Thyroid gland (tissue), 4 donors: Measurements from ENCODE around the gene COL20A1.

ENCODE experiments used
- POLR2A ChIP-seq, 2 donors: fragments of 450-650 bp; IDR thresholded peaks; one replicate each; pipeline ENCODE4 v1.6.1; 2017; ENCODE audit warnings: antibody characterized with exemption in 2 of 2, mild to moderate bottlenecking in 2 of 2, moderate library complexity in 1 of 2
- TF ChIP-seq, protein P1 (sequence below), 6 experiments: fragments of 200-600 bp in 3 of 6; fragments of 450-650 bp in 3 of 6; sonication (generic) in 3 of 6; IDR thresholded peaks; one replicate each; pipeline ENCODE4 v1.5.1; 2016 to 2019; ENCODE audit warnings: antibody characterized with exemption in 6 of 6, mild to moderate bottlenecking in 2 of 6, inconsistent platforms in 1 of 6, moderate library complexity in 1 of 6

DNA sequence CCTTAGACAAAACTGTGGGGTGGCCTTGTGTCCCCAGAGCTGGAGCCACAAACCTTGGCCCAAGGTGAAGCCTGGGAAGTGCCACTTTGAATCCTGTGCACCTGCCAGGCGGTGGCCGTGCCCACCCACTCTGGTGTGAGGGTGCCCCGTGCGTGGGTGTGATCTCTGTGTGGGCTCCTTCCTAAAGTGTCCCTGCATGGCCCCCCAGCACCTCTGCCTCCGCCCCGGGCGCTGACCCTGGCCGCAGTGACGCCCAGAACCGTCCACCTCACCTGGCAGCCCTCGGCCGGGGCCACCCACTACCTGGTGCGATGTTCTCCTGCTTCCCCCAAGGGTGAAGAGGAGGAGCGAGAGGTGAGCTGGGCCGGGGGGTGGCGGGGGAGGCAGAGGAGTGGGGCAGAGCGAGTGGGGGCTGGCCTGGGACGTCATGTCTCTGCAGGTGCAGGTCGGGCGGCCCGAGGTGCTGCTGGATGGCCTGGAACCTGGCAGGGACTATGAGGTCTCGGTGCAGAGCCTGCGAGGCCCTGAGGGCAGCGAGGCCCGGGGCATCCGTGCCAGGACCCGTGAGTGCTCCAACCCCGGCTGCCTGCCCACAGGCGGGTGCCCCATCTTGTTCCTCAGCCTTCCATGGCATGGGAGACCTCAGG lies 18.3 kb downstream of the COL20A1 start:
- TF ChIP-seq, protein P1, sequence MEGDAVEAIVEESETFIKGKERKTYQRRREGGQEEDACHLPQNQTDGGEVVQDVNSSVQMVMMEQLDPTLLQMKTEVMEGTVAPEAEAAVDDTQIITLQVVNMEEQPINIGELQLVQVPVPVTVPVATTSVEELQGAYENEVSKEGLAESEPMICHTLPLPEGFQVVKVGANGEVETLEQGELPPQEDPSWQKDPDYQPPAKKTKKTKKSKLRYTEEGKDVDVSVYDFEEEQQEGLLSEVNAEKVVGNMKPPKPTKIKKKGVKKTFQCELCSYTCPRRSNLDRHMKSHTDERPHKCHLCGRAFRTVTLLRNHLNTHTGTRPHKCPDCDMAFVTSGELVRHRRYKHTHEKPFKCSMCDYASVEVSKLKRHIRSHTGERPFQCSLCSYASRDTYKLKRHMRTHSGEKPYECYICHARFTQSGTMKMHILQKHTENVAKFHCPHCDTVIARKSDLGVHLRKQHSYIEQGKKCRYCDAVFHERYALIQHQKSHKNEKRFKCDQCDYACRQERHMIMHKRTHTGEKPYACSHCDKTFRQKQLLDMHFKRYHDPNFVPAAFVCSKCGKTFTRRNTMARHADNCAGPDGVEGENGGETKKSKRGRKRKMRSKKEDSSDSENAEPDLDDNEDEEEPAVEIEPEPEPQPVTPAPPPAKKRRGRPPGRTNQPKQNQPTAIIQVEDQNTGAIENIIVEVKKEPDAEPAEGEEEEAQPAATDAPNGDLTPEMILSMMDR (IDR thresholded peaks at IDR 0.05): no peak
- TF ChIP-seq POLR2A (IDR thresholded peaks at IDR 0.05): no peak
